Activated T-helper 2 cell treated with anti-CD3 and anti-CD28 coated beads, Interferon-gamma antibody, Interleukin-2, Interleukin-4, amounts not matched to agents 10 μg/mL and 5 μg/mL and 100 μg/mL, durations not matched to agents 14 hours and 24 hours and 36 hours (primary cell): Measurements from ENCODE around the gene KRTAP5-1. TPM values are rescaled to one million over a fixed set of nuclear protein-coding genes. Genes with fewer than 3 reads are reported as not detected.
"Not testable (repeated sequence)": the region's sequence is repeated elsewhere in the genome, so short reads cannot be mapped to it uniquely, and the experiment has no call there.

Source experiments
- DNase-seq: peaks from one replicate; pipeline ENCODE4 v3.0.0; 2021; ENCODE audit warnings: low spot score
- H3K27ac Mint-ChIP-seq: one replicate; pipeline ENCODE4 v1.8.0; 2021; ENCODE audit warnings: mixed read lengths
- H3K27me3 Mint-ChIP-seq: one replicate; pipeline ENCODE4 v1.8.0; 2021; ENCODE audit warnings: low read depth, mixed read lengths
- H3K36me3 Mint-ChIP-seq: one replicate; pipeline ENCODE4 v1.8.0; 2021; ENCODE audit warnings: low read depth, mixed read lengths
- H3K4me1 Mint-ChIP-seq: one replicate; pipeline ENCODE4 v1.8.0; 2021; ENCODE audit warnings: low read depth, mixed read lengths
- H3K4me3 Mint-ChIP-seq: one replicate; pipeline ENCODE4 v1.8.0; 2021; ENCODE audit warnings: low read depth, mild to moderate bottlenecking, moderate library complexity, mixed read lengths
- H3K9me3 Mint-ChIP-seq: one replicate; pipeline ENCODE4 v1.8.0; 2021; ENCODE audit warnings: mixed read lengths
- intact Hi-C: fragments of 100-400 bp; cut with micrococcal nuclease; formaldehyde crosslinking; loops from one replicate; pipeline ENCODE4 v1.15.1; 2023
- total RNA-seq: library from RNA; stranded (reverse); gene quantifications from 2 replicates; pipeline ENCODE4 v1.2.3, GENCODE V29; 2022

Gene KRTAP5-1
- total RNA-seq, 1 donor from 2014 or later: not detected

DNA sequence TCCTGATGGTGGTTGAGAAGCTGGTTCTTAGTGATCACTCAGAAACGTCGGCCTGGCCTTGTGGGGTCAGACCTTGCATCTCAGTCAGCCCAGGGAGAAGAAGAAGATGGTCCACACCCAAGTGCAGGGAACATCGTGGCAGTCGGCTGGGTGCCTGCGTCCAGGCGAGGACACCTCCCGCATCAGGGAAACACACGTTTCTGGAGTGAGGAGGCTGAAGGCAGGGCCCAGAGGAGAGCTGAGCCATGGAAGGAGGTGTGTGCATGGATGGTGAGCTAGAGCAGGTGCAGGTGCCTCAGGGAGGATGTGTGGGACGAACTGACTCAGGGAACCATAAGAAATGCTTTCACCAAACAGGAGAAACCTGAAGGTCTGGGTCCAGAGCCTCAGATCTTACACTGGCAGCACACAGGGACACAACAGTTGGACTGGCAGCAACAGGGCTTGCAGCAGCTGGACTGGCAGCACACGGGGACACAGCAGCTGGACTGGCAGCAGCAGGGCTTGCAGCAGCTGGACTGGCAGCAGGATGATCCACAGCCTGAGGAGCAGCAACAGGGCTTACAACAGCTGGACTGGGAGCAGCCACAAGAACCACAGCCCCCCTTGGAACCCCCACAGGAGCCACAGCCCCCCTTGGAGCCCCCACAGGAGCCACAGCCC lies 12.4 kb upstream of the KRTAP5-1 start:
- no peak overlapping the region for H3K4me3 Mint-ChIP-seq
- intact Hi-C loops: no loop called here
- no peak overlapping the region for H3K27ac Mint-ChIP-seq
- no peak for DNase-seq
- H3K9me3 Mint-ChIP-seq: no peaks in the 10 kb centered on the region
- H3K27me3 Mint-ChIP-seq: peaks cover 56% of the 10 kb centered on the region
- no peaks in the 10 kb centered on the region for H3K36me3 Mint-ChIP-seq
- no peaks in the 10 kb centered on the region for H3K4me1 Mint-ChIP-seq

DNA sequence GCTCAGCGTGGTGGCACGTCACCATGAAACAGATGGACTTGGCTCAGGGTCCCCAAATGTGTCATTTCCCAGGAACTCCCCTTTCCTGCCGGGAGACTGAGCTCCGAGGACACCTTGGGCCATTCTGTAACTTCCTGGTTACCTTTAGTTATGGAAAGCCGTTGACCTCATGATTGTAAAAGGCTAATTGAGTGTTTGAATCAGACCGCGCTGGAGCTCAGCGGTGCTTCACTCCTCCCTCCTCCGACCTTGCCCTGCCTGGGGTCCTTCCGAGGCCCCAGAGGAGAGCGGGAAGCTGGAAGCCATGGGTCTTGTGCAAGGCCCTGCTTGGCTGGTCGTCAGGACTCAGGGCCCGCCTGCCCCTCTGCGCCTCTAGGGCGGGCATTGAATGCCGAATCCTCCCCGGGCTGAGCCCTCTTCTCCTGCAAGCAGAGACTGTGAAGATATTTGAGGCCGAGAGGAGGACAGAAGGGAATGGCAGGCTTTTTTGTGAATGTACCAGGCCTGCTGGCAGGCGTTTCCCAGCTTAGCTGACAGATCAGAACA lies 11.6 kb upstream of the KRTAP5-1 start:
- H3K36me3 Mint-ChIP-seq, intact Hi-C loops: not testable (repeated sequence)

DNA sequence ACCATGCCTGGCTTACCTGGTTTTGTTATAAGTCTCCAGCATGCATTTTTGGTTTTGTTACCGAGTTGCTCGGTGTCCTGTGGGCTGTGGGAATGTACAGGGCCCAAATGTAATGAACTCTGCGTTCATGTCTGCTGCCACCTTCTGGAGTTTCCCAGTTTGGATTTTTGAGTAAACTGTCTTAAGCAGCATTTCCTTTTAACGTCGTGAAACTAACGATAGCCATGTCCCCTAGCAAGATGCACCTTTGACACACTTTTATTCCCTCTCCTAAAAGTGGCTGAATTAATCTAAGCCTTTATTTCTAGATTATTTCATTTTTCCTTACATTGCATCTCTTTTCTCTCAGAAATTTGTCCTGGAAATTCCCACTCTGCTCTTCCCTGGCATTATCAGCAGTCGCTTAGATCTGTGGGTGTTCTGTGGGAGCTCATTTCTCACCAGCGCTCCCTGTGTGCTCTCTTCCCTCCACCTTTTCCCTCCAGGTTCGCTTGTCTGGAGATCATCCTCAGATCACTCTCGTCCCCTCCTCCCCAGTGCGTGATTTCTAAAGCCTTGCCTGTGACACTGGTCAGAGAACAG lies 11.0 kb upstream of the KRTAP5-1 start:
- peaks cover 49% of the 10 kb centered on the region for H3K27me3 Mint-ChIP-seq
- DNase-seq, H3K9me3 Mint-ChIP-seq, H3K27ac Mint-ChIP-seq, H3K4me1 Mint-ChIP-seq, intact Hi-C loops, H3K4me3 Mint-ChIP-seq, H3K36me3 Mint-ChIP-seq: not testable (repeated sequence)

More for the DNA sequence above, 11.6 kb upstream of the KRTAP5-1 start:
- not testable (repeated sequence) for H3K27ac Mint-ChIP-seq, H3K4me3 Mint-ChIP-seq, H3K9me3 Mint-ChIP-seq, H3K4me1 Mint-ChIP-seq, DNase-seq
- H3K27me3 Mint-ChIP-seq: peaks cover 54% of the 10 kb centered on the region

DNA sequence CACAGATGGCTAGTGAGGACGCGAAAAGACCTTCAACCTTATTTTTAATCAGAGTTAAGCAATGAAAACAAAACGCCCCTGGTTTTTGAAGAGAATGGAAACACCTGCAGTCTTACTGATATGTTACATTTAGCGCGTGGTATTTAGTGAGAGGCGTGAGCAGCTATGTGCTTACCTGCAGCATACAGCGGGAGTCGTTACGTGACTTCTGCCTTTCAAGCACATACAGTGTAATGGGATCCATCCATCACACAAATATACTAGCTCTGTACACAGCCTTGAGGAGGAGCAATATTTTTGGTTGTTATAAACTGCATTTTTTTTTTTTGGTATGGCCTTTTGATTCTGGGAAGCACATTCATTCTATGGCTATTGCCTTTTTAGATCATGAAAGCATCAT lies 7.5 kb upstream of the KRTAP5-1 start:
- no peak for DNase-seq
- Mint-ChIP-seq H3K4me1 (peaks cover 4% of the 10 kb centered on the region), H3K9me3 (peaks cover 5% of the 10 kb centered on the region), H3K4me3 (no peak overlapping the region), H3K27ac (no peak overlapping the region), H3K27me3 (peaks cover 28% of the 10 kb centered on the region), H3K36me3 (no peaks in the 10 kb centered on the region)
- intact Hi-C loops: no loop called here

DNA sequence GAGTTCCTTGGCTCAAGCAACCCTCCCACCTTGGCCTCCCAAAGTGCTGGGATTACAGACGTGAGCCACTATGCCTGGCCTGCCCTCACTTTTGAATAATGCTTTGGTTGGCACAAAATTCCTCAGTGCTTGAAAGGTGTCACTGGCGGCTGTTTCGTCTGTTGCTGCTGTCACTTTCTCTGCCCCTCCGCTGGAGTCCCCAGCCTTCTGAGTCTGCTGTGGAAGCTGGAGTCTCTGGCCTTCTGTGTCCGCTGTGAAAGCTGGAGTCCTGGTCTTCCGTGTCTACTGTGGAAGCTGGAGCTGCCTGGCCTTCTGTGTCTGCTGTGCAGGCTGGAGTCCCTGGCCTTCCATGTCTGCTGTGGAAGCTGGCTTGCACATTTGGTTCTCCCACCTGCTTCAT lies 4.9 kb upstream of the KRTAP5-1 start:
- Mint-ChIP-seq H3K4me1 (peaks cover 4% of the 10 kb centered on the region), H3K27me3 (peaks cover 22% of the 10 kb centered on the region)
- intact Hi-C loops: no loop called here

DNA sequence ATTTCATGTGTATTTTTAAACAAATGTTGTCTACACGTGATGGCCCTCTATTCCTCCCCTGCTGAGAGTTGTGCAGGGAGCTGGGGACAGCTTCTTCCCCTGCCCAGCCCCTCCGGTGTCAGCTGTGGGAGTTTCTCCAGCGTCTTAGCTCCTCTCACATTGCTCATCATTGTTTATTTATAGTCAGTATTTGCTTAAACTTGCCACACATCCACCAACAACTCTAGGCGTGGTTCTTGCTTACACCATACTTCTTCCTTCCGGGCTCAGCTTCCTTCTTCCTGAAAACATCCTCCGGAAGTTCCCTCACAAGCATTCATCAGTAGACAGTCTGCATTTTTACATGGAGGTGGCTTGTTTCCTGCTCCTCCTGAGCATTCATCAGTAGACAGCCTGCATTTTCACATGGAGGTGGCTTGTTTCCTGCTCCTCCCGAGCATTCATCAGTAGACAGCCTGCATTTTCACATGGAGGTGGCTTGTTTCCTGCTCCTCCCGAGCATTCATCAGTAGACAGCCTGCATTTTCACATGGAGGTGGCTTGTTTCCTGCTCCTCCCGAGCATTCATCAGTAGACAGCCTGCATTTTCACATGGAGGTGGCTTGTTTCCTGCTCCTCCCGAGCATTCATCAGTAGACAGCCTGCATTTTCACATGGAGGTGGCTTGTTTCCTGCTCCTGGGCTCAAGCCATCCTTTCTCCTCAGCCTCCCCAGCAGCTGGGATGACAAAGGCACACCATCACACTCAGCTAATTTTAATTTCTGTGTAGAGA lies 4.3 kb upstream of the KRTAP5-1 start:
- H3K9me3 Mint-ChIP-seq, H3K4me3 Mint-ChIP-seq: not testable (repeated sequence)

More for the DNA sequence above, 4.9 kb upstream of the KRTAP5-1 start:
- no peak overlapping the region for H3K4me3 Mint-ChIP-seq
- no peak overlapping the region for H3K27ac Mint-ChIP-seq
- H3K9me3 Mint-ChIP-seq: peaks cover 5% of the 10 kb centered on the region
- DNase-seq: no peak
- H3K36me3 Mint-ChIP-seq: no peaks in the 10 kb centered on the region

DNA sequence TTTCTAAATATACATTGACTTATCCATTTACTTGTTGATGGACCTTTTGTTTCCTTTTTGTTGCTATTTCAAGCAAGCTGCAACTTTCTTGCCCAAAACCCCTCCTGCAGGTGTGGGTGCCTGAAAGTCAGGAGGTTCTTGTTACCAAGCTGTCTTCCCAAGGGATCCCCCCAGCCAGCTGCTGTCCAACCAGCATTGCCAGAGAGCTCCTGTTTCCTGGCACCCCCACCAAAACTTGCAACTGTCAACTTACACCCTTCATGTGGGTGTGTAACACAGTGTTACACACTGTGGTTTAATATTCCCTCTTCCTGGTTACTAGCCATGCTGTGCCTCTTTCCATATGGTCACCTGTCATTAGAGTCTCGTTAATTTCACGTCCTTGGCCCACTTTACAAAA lies 1.6 kb upstream of the KRTAP5-1 start:
- H3K4me1 Mint-ChIP-seq: peaks cover 4% of the 10 kb centered on the region
- no peak overlapping the region for H3K27ac Mint-ChIP-seq
- no peaks in the 10 kb centered on the region for H3K36me3 Mint-ChIP-seq
- no peak overlapping the region for H3K4me3 Mint-ChIP-seq
- intact Hi-C loops: no loop called here
- no peak for DNase-seq
- H3K9me3 Mint-ChIP-seq: peaks cover 5% of the 10 kb centered on the region
- H3K27me3 Mint-ChIP-seq: peaks cover 11% of the 10 kb centered on the region

More for the DNA sequence above, 4.3 kb upstream of the KRTAP5-1 start:
- DNase-seq, H3K36me3 Mint-ChIP-seq, intact Hi-C loops, H3K4me1 Mint-ChIP-seq, H3K27ac Mint-ChIP-seq: not testable (repeated sequence)
- H3K27me3 Mint-ChIP-seq: peaks cover 15% of the 10 kb centered on the region

DNA sequence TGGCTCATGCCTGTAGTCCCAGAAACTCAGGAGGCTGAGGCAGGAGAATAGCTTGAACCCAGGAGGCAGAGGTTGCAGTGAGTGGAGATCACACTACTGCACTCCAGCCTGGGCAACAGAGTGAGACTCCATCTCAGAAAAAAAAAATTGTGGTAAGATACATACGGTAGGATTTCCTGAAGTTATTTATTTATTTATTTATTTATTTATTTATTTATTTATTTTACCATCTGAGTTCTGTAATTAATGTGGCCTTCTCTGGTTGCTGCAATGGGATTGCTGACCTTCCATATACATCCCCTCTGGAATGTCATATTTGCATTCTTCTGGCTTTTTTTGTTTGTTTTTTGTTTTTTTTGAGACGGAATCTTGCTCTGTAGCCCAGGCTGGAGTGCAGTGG lies 2.2 kb downstream of the KRTAP5-1 start:
- H3K4me3 Mint-ChIP-seq, DNase-seq, H3K36me3 Mint-ChIP-seq, H3K27ac Mint-ChIP-seq, H3K4me1 Mint-ChIP-seq, intact Hi-C loops, H3K27me3 Mint-ChIP-seq: not testable (repeated sequence)
- H3K9me3 Mint-ChIP-seq: peaks cover 10% of the 10 kb centered on the region

DNA sequence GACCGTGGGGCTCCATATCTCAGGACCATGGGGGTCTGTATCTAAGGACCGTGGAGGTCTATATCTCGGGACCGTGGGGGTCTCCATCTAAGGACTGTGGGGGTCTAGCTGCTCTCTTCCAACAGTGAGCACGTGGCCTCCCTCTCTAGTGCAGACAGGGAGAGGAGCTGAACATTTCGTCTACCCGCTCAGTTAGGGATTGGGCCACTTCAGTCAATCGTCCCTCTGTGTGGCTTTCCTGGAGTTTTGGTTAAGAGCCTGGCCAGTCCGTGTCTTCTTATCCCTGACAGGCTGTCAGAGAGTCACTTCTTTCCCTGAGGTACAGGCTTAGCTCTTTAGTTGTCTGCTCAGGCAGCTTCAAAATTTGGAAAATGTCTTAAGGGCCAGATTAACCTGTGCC lies 3.1 kb downstream of the KRTAP5-1 start:
- Mint-ChIP-seq H3K36me3 (no peaks in the 10 kb centered on the region), H3K9me3 (peaks cover 10% of the 10 kb centered on the region), H3K4me3 (no peak overlapping the region), H3K4me1 (no peaks in the 10 kb centered on the region), H3K27me3 (peaks cover 9% of the 10 kb centered on the region), H3K27ac (no peak overlapping the region)
- DNase-seq: no peak
- intact Hi-C loops: no loop called here

DNA sequence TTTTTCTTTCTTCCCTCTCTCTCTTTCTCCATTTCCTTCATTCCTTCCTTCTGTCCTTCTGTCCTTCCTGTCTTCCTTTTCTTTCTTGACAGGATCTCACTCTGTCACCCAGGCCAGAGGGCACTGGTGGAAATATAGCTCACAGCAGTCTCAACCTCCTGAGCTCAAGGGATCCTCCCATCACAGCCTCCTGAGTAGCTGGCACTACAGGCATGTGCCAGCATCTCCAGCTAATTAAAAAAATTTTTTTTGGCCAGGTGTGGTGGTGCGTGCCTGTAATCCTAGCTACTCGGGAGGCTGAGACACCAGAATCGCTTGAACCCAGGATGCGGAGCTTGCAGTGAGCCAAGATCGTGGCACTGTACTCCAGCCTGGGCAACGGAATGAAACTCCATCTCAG lies 8.3 kb downstream of the KRTAP5-1 start:
- Mint-ChIP-seq H3K9me3 (peaks cover 10% of the 10 kb centered on the region), H3K4me1 (no peaks in the 10 kb centered on the region), H3K4me3 (no peak overlapping the region), H3K36me3 (no peaks in the 10 kb centered on the region), H3K27ac (no peak overlapping the region), H3K27me3 (peaks cover 23% of the 10 kb centered on the region)
- no peak for DNase-seq
- intact Hi-C loops: loop anchor here (10.0 kb wide), 1 partner anchor 568 kb away; no protein-coding TSS in a partner anchor

DNA sequence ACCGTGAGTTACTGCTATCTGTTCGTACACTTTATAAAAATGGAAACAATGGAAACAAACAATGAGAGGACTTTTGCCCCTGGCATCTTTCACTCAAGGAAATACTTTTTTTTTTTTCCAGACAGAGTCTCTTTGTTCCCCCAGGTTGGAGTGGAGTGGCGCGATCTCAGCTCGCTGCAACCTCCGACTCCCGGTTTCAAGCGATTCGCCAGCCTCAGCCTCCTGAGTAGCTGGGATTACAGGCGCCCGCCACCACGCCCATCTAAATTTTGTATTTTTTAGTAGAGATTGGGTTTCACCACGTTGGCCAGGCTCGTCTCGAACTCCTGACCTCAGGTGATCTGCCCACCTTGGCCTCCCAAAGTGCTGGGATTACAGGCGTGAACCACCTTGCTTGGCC lies 9.3 kb downstream of the KRTAP5-1 start:
- not testable (repeated sequence) for H3K4me3 Mint-ChIP-seq, H3K4me1 Mint-ChIP-seq, H3K27ac Mint-ChIP-seq, H3K36me3 Mint-ChIP-seq, DNase-seq
- intact Hi-C loops: loop anchor here (2.0 to 10.0 kb wide), 2 partner anchors 27 to 569 kb away; no protein-coding TSS in a partner anchor
- peaks cover 25% of the 10 kb centered on the region for H3K27me3 Mint-ChIP-seq
- H3K9me3 Mint-ChIP-seq: peaks cover 10% of the 10 kb centered on the region

DNA sequence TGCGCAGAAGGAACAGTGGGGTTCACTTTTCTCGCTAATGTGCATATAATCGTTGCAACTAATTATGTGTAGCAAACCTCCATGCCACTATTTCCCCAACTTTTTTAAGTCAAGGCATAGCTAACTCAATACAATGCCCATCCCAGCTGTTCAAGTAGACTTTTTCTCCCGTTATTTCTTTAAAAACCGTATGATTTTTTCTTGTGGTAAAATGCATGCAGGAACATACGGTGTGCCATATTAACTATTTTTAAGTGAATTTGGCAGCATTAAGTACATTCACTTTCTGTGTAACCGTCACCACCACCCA lies 10.2 kb downstream of the KRTAP5-1 start:
- Mint-ChIP-seq H3K27ac (no peak overlapping the region), H3K9me3 (peaks cover 10% of the 10 kb centered on the region), H3K36me3 (no peaks in the 10 kb centered on the region), H3K27me3 (peaks cover 31% of the 10 kb centered on the region), H3K4me1 (no peaks in the 10 kb centered on the region), H3K4me3 (no peak overlapping the region)
- intact Hi-C loops: loop anchor here (2.0 to 10.0 kb wide), 4 partner anchors 26 to 570 kb away; no protein-coding TSS in a partner anchor
- no peak for DNase-seq
